GM23248 (cell line): ENCODE results near the gene CLCN4.

Source experiments
- EZH2 ChIP-seq: fragments of 200-600 bp; sonication (generic); IDR thresholded peaks from 2 replicates; pipeline ENCODE4 v1.6.1; 2018; ENCODE audit warnings: antibody characterized with exemption, mild to moderate bottlenecking; ENCODE audit not compliant: insufficient read depth, poor library complexity, severe bottlenecking
- EZH2phosphoT487 ChIP-seq: fragments of 200-600 bp; sonication (generic); IDR thresholded peaks from 2 replicates; pipeline ENCODE4 v1.6.1; 2018; ENCODE audit warnings: antibody characterized with exemption, moderate library complexity, mild to moderate bottlenecking, low read depth; ENCODE audit not compliant: insufficient read depth

- TF ChIP-seq EZH2 (no peak), EZH2phosphoT487 (no peak)
Measured at GRCh38 chrX:10164879-10165278, 8.1 kb downstream of the CLCN4 start.
